HUES48 (cell line): ENCODE data around the gene CDH13.
A peak's percentile ranks its signal among the peaks of the same experiment; 100 is the strongest.

Experiments
- H3K27ac ChIP-seq: one replicate; pipeline ENCODE4 v1.7.0; 2013; ENCODE audit warnings: low read depth, low read length, inconsistent platforms
- H3K27me3 ChIP-seq: 2 replicates; pipeline ENCODE4 v1.6.1; 2013; ENCODE audit warnings: mild to moderate bottlenecking, low read length; ENCODE audit not compliant: control insufficient read depth, insufficient read depth
- H3K36me3 ChIP-seq: 2 replicates; pipeline ENCODE4 v1.6.1; 2013; ENCODE audit warnings: low read length; ENCODE audit not compliant: control insufficient read depth, insufficient read depth
- H3K4me1 ChIP-seq: 2 replicates; pipeline ENCODE4 v1.6.1; 2013; ENCODE audit warnings: mild to moderate bottlenecking, low read length; ENCODE audit not compliant: control insufficient read depth, insufficient read depth
- H3K4me3 ChIP-seq: 2 replicates; pipeline ENCODE4 v1.5.1; 2013; ENCODE audit warnings: mild to moderate bottlenecking, low read depth, low read length
- H3K9ac ChIP-seq: 2 replicates; pipeline ENCODE4 v1.6.1; 2013; ENCODE audit warnings: mild to moderate bottlenecking, low read depth, low read length, moderate library complexity
- H3K9me3 ChIP-seq: 2 replicates; pipeline ENCODE4 v1.6.1; 2013; ENCODE audit warnings: low read length; ENCODE audit not compliant: control insufficient read depth, insufficient read depth

CDH13 gene

DNA sequence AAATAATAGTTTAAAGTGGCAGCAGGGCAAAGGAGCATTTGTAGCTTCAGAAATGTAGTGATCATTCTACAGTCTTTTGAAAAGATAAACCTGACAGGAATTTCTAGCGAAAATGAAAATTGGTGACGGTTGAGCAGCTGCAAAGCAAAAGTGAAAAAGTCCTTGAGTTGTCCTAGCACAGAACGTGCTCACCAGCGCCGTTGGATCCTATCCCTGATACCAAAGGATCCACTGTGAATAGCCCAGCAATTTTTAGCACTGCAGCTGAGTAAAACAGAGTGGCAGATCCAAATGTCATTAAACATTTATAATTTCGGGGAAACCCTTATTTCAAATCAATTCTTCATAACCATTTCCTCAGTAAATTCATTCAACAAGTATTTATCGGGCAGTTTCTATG lies 727.2 kb downstream of the CDH13 start:
- Histone ChIP-seq H3K4me3 (no peak overlapping the region), H3K36me3 (no peaks in the 10 kb centered on the region), H3K9ac (no peak overlapping the region), H3K4me1 (no peaks in the 10 kb centered on the region), H3K9me3 (no peaks in the 10 kb centered on the region), H3K27me3 (no peaks in the 10 kb centered on the region), H3K27ac (no peak overlapping the region)

DNA sequence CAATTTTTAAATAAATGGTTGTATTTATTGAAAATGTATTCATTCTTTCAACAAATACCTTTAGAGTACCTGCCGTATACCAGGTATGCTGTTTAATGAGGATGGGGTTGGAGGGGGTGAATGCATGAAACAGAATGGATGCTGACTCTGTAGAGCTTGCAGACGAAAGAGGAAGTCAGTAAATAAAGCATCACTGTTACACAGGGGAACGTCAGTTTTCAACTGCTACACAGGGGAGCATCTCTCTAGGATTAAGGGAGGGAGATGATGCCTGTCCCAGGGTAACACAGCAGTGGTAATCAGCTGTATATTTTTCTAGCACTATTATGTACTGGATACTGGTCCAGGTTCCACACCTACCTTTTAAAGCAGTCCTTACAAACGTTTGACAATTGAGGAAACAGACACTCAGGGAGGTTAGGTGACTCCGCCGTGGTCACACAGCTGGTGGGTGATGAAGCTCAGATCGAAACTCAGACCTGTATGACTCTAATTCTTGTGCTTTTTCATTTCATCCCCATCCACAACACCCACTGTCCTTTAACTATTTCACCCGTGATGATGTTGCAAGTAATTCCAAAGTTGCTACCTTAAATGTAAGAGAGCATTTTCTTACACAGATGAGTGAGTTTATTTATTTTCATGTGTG lies 728.9 kb downstream of the CDH13 start:
- no peaks in the 10 kb centered on the region for H3K27me3 ChIP-seq
- no peak overlapping the region for H3K27ac ChIP-seq
- no peaks in the 10 kb centered on the region for H3K9me3 ChIP-seq
- H3K4me3 ChIP-seq: no peak overlapping the region
- H3K36me3 ChIP-seq: no peaks in the 10 kb centered on the region
- H3K4me1 ChIP-seq: no peaks in the 10 kb centered on the region
- H3K9ac ChIP-seq: no peak overlapping the region

DNA sequence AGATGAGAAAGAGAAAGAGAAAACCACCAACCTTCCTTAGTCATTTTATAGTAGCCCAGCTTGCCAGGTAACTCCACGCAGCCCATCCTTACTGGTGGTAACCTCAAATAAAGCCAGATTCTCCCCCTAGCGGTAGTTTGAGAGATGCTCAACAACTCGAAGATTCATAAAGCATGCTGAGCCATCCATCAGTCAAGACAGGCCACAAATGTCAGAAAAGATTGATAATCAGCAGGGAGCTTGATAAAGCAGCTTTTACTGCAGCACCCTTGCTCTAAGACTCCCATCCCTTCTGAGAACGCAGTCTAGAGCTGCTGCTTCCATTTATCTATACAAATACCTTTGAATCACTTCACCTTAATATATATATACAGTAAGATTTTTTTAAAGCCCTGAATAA lies 729.5 kb downstream of the CDH13 start:
- Histone ChIP-seq H3K27ac (no peak overlapping the region), H3K9ac (no peak overlapping the region), H3K4me3 (no peak overlapping the region), H3K9me3 (no peaks in the 10 kb centered on the region), H3K36me3 (no peaks in the 10 kb centered on the region), H3K27me3 (no peaks in the 10 kb centered on the region), H3K4me1 (no peaks in the 10 kb centered on the region)

DNA sequence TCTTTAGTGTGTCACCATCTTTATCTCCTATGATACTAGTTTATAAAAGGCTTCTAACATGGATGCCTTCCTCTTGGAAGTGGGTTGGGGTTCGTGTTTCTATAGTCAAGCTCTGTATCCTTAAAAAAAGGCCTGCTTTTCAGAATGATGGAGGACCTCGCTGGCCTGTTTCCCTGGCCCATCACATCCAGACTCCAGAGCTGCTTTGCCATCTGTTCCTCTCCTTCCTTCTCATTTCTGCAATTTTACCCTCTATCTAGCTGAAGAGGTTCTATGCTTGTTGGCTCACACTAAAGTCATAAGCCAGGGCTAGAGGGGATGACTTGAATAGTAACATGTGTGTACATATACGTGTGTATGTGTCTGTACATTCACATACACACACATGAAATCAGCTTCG lies 730.2 kb downstream of the CDH13 start:
- Histone ChIP-seq H3K4me1 (no peaks in the 10 kb centered on the region), H3K36me3 (no peaks in the 10 kb centered on the region), H3K9ac (no peak overlapping the region), H3K9me3 (no peaks in the 10 kb centered on the region), H3K27ac (no peak overlapping the region), H3K4me3 (no peak overlapping the region), H3K27me3 (no peaks in the 10 kb centered on the region)

DNA sequence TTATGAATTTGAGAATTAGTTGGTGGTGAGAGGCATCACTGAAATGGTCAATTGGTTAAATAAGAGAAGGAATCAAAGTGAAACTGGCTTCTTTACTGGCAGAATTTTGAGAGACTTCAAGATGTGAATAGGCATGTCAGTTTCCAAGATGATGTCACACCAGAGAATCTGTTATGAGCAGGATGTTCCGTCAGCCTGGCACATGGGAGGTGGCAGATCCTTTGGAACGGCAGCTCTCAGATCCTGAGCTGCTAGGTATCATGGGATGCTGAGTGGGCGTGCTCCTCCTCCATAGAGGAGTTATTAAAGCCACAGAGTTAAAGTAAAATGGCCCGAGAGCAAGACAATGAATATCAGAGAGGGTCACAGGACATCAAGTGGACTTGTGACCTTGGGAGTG lies 736.8 kb downstream of the CDH13 start:
- Histone ChIP-seq H3K36me3 (no peaks in the 10 kb centered on the region), H3K27ac (no peak overlapping the region), H3K27me3 (no peaks in the 10 kb centered on the region), H3K4me3 (no peak overlapping the region), H3K9me3 (no peaks in the 10 kb centered on the region), H3K9ac (no peak overlapping the region), H3K4me1 (no peaks in the 10 kb centered on the region)

DNA sequence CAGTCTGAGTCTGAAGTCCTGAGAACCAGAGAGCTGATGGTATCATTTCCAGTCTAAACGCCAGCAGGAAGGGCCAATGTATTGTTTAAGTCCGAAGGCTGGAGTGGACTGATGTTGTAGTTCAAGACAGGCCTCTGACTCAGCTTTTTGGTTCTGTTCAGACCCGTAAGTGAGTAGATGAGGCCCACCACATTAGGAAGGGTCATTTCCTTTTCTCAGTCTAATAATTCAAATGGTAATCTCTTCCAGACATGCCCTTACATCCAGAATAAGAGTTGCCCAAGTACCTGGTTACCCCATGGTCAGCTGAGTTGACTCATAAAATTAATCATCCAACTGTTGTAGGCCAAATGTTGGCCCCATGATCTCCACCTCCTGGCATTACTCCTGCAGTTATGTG lies 738.4 kb downstream of the CDH13 start:
- Histone ChIP-seq H3K36me3 (no peaks in the 10 kb centered on the region), H3K27ac (no peak overlapping the region), H3K9me3 (no peaks in the 10 kb centered on the region), H3K4me1 (no peaks in the 10 kb centered on the region), H3K4me3 (no peak overlapping the region), H3K27me3 (no peaks in the 10 kb centered on the region), H3K9ac (no peak overlapping the region)

DNA sequence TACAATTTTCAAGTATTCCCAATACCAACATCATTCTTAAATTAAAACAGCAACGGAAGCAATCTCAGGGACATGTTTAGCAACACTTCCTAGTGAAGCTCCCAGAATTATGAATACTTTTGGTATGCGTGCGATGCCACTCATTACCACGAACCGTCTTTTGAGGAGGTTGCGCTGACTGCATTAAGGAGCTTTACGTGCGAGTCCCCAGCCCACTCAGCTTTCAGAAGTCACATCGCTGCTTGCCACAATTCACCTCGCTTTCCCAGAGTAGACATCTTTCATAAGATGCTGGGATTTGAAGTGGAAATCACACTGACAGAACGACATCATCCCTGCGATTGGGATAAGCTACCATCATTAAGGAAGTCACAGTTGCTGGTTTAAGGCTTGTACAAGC lies 739.5 kb downstream of the CDH13 start:
- Histone ChIP-seq H3K9ac (no peak overlapping the region), H3K27ac (no peak overlapping the region), H3K36me3 (no peaks in the 10 kb centered on the region), H3K4me3 (no peak overlapping the region), H3K9me3 (no peaks in the 10 kb centered on the region), H3K27me3 (no peaks in the 10 kb centered on the region), H3K4me1 (no peaks in the 10 kb centered on the region)

DNA sequence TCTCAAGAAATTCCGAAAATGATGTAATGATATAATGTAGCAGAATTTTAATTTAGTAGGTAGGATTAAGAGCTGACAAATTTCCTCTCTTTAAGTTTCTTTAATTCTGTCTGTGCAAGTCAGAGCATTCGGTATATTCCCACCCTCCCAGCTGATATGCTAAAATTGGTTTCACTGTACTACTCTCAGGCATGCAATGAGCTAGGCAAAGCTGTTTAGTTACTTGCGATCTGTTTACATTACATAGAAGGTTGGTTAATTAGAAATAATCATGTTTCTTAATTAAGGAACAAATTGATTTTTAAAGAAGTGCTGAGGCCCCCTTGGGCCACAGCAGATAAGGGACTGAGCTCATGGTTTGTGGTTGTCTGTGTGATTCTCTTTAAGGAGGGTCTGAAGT lies 748.2 kb downstream of the CDH13 start:
- H3K36me3 ChIP-seq: no peaks in the 10 kb centered on the region
- H3K4me3 ChIP-seq: no peak overlapping the region
- no peak overlapping the region for H3K27ac ChIP-seq
- no peaks in the 10 kb centered on the region for H3K9me3 ChIP-seq
- H3K27me3 ChIP-seq: no peaks in the 10 kb centered on the region
- H3K9ac ChIP-seq: no peak overlapping the region
- no peaks in the 10 kb centered on the region for H3K4me1 ChIP-seq

DNA sequence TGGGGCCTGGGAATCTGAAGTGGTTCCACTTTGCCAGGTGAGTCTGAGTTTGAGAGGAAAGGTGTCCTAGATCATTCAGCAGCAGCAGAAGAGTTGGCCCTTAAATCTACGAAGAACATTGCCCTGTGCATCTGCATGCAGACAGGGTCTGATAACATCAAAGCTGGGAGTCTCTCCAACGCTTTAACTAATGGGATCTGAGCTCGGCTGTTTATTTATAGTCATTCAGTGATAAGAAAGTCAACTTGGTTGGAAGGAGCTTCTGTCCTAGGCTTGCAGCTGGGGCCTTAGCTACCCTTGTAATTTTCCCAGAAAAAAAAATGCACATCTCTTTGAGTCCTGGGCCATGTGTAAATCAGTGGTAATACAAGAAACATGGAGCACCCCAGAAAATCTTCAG lies 763.0 kb downstream of the CDH13 start:
- peak overlapping the region; percentile 37 for H3K27ac ChIP-seq
- no peak overlapping the region for H3K9ac ChIP-seq

DNA sequence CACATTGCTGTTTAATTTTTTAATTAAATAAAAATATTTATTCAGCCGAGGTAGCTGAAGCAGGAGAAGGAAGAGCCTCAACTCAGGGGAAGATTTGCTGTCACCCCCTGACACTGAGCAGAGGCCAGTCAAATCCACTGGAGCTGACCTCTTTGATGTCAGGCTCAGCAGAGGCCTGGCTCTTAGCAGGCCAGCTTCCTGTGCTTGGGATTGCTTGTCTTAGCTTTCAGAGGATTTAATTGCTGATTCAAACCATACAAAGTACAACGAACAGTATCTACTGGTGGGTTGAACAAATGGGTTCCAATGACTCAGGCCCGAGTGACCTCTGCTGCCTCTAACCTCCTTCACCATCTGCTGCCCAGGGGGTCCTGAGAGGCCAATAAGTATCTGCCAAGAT lies 764.0 kb downstream of the CDH13 start:
- Histone ChIP-seq H3K9ac (no peak overlapping the region), H3K4me1 (no peaks in the 10 kb centered on the region), H3K27ac (no peak overlapping the region), H3K4me3 (no peak overlapping the region), H3K27me3 (no peaks in the 10 kb centered on the region), H3K36me3 (no peaks in the 10 kb centered on the region), H3K9me3 (no peaks in the 10 kb centered on the region)

More for the DNA sequence above, 763.0 kb downstream of the CDH13 start:
- Histone ChIP-seq H3K27me3 (no peaks in the 10 kb centered on the region), H3K9me3 (no peaks in the 10 kb centered on the region), H3K4me1 (no peaks in the 10 kb centered on the region), H3K36me3 (no peaks in the 10 kb centered on the region), H3K4me3 (no peak overlapping the region)

DNA sequence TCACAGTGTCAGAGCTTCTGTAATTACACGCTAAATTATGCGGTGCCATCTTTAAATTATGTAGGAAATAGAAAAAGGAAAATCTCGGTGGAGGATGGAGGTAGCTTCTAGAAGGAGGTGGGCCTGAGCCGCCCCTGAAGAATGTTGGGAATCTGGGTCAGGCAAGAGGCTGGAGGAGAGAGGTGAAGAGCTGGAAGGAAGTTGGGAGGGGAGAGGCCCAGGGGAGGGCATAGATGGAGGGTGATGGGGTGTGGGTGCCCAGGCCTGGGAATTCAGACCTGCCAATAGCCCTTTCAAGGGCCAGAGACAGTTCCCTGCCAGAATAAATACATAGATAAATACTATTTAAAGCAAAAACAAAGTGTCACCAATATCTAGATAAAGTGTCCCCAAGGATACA lies 766.0 kb downstream of the CDH13 start:
- no peaks in the 10 kb centered on the region for H3K4me1 ChIP-seq

More for the DNA sequence above, 766.0 kb downstream of the CDH13 start:
- H3K36me3 ChIP-seq: no peaks in the 10 kb centered on the region
- no peak overlapping the region for H3K9ac ChIP-seq
- no peaks in the 10 kb centered on the region for H3K9me3 ChIP-seq
- no peak overlapping the region for H3K4me3 ChIP-seq
- H3K27ac ChIP-seq: no peak overlapping the region
- no peaks in the 10 kb centered on the region for H3K27me3 ChIP-seq
